Esophagus muscularis mucosa (tissue), 4 donors: ENCODE measurements around the gene YKT6.

Source experiments
- CTCF ChIP-seq, 3 experiments: fragments of 200-600 bp in 2 of 3; fragments of 450-650 bp in 1 of 3; sonication (generic) in 2 of 3; IDR thresholded peaks; one replicate each; pipeline ENCODE4 v1.5.1; 2017 to 2019; ENCODE audit warnings: antibody characterized with exemption in 3 of 3, mild to moderate bottlenecking in 2 of 3, moderate library complexity in 1 of 3
- EP300 ChIP-seq: sonication (generic); formaldehyde crosslinking; IDR thresholded peaks from one replicate; pipeline ENCODE4 v1.6.1; 2017; ENCODE audit warnings: antibody characterized with exemption
- POLR2A ChIP-seq: fragments of 450-650 bp; IDR thresholded peaks from one replicate; pipeline ENCODE4 v1.6.1; 2017; ENCODE audit warnings: antibody characterized with exemption, moderate library complexity, mild to moderate bottlenecking, low read depth
- POLR2AphosphoS5 ChIP-seq, 2 donors: sonication (generic); formaldehyde crosslinking; IDR thresholded peaks; one replicate each; pipeline ENCODE4 v1.6.1; 2017; ENCODE audit warnings: antibody characterized with exemption in 2 of 2

- no peak for TF ChIP-seq CTCF (IDR thresholded peaks at IDR 0.05)
- no peak for TF ChIP-seq EP300
- TF ChIP-seq POLR2AphosphoS5 (IDR thresholded peaks at IDR 0.05), result no peak
- TF ChIP-seq POLR2A, result no peak
These were observed 39.6 kb downstream of the YKT6 start for GRCh38 chr7:44240376-44240775.
